Adrenal gland (tissue), 5 donors: ENCODE data around the gene SETBP1.

Source experiments
- POLR2A ChIP-seq, 2 donors: fragments of 450-650 bp; IDR thresholded peaks; one replicate each; pipeline ENCODE4 v1.6.1; 2017; ENCODE audit warnings: antibody characterized with exemption in 2 of 2, mild to moderate bottlenecking in 2 of 2, moderate library complexity in 1 of 2
- TF ChIP-seq, protein P1 (sequence below), 6 experiments: fragments of 450-650 bp in 4 of 6; fragments of 200-600 bp in 2 of 6; sonication (generic) in 1 of 6; IDR thresholded peaks; 1 replicate in 5 of 6; 2 replicates in 1 of 6; pipeline versions ENCODE4 v1.5.1 to v1.8.0; 2016 to 2021; ENCODE audit warnings: antibody characterized with exemption in 6 of 6, mild to moderate bottlenecking in 2 of 6, moderate library complexity in 1 of 6
- donor health status: DM: no; HTN: no; CAD: no.

GRCh38 chr18:44851856-44852621 is 171.4 kb downstream of the SETBP1 start:
- TF ChIP-seq, protein P1, sequence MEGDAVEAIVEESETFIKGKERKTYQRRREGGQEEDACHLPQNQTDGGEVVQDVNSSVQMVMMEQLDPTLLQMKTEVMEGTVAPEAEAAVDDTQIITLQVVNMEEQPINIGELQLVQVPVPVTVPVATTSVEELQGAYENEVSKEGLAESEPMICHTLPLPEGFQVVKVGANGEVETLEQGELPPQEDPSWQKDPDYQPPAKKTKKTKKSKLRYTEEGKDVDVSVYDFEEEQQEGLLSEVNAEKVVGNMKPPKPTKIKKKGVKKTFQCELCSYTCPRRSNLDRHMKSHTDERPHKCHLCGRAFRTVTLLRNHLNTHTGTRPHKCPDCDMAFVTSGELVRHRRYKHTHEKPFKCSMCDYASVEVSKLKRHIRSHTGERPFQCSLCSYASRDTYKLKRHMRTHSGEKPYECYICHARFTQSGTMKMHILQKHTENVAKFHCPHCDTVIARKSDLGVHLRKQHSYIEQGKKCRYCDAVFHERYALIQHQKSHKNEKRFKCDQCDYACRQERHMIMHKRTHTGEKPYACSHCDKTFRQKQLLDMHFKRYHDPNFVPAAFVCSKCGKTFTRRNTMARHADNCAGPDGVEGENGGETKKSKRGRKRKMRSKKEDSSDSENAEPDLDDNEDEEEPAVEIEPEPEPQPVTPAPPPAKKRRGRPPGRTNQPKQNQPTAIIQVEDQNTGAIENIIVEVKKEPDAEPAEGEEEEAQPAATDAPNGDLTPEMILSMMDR (IDR thresholded peaks at IDR 0.05): no peak
- TF ChIP-seq POLR2A (IDR thresholded peaks at IDR 0.05): no peak
